ENCODE data around the gene COL19A1. TPM values are rescaled to one million over a fixed set of nuclear protein-coding genes. Genes with fewer than 3 reads are reported as not detected.
"Not testable (repeated sequence)": the region's sequence is repeated elsewhere in the genome, so short reads cannot be mapped to it uniquely, and the experiment has no call there.

The COL19A1 gene
- polyA plus RNA-seq (ENCODE audit: insufficient read length in 4 of 4), result 1 to 10 TPM; 2.1 to 3.3 (median 3.1) TPM

GRCh38 chr6:69866351-69866769, at the start of gene COL19A1:
Gene COL19A1, plus strand, starts transcription at chr6:69866556. Its CDS starts 13,012 bp downstream, at chr6:69879568.
- peak; percentile 9 to 25 (median 20) for DNase-seq (ENCODE audit: low read depth in 4 of 4, low spot score in 2 of 4)

GRCh38 chr6:69816569-69816968, 49.8 kb upstream of the COL19A1 start:
- DNase-seq (ENCODE audit: low read depth in 4 of 4, low spot score in 2 of 4), result no peak

- DNase-seq (ENCODE audit: low read depth in 4 of 4, low spot score in 2 of 4), result no peak
Measured at GRCh38 chr6:69817358-69817757, 49.0 kb upstream of the COL19A1 start.

- no peak for DNase-seq (ENCODE audit: low read depth in 4 of 4, low spot score in 2 of 4)
Measured at GRCh38 chr6:69818223-69818930, 48.0 kb upstream of the COL19A1 start.

- no peak for DNase-seq (ENCODE audit: low read depth in 4 of 4, low spot score in 2 of 4)
Measured at GRCh38 chr6:69819138-69819537, 47.2 kb upstream of the COL19A1 start.

GRCh38 chr6:69820018-69820417, 46.3 kb upstream of the COL19A1 start:
- DNase-seq (ENCODE audit: low read depth in 4 of 4, low spot score in 2 of 4), result no peak

GRCh38 chr6:69820438-69820837, 45.9 kb upstream of the COL19A1 start:
- DNase-seq (ENCODE audit: low read depth in 4 of 4, low spot score in 2 of 4), result no peak

GRCh38 chr6:69824355-69824754, 42.0 kb upstream of the COL19A1 start:
- DNase-seq (ENCODE audit: low read depth in 4 of 4, low spot score in 2 of 4), result not testable (repeated sequence)

- DNase-seq (ENCODE audit: low read depth in 4 of 4, low spot score in 2 of 4), result no peak
Measured at GRCh38 chr6:69825904-69826303, 40.5 kb upstream of the COL19A1 start.

- DNase-seq (ENCODE audit: low read depth in 4 of 4, low spot score in 2 of 4), result no peak
Measured at GRCh38 chr6:69827276-69827893, 39.0 kb upstream of the COL19A1 start.

GRCh38 chr6:69832558-69832957, 33.8 kb upstream of the COL19A1 start:
- no peak for DNase-seq (ENCODE audit: low read depth in 4 of 4, low spot score in 2 of 4)

- DNase-seq (ENCODE audit: low read depth in 4 of 4, low spot score in 2 of 4), result peak in 1 of 4 donors; percentile 41
Measured at GRCh38 chr6:69835414-69836179, 30.8 kb upstream of the COL19A1 start.

GRCh38 chr6:69841862-69842261, 24.5 kb upstream of the COL19A1 start:
- DNase-seq (ENCODE audit: low read depth in 4 of 4, low spot score in 2 of 4), result no peak

- no peak for DNase-seq (ENCODE audit: low read depth in 4 of 4, low spot score in 2 of 4)
Measured at GRCh38 chr6:69843189-69843588, 23.2 kb upstream of the COL19A1 start.

GRCh38 chr6:69846312-69846711, 20.0 kb upstream of the COL19A1 start:
- DNase-seq (ENCODE audit: low read depth in 4 of 4, low spot score in 2 of 4), result no peak

- DNase-seq (ENCODE audit: low read depth in 4 of 4, low spot score in 2 of 4), result no peak
Measured at GRCh38 chr6:69846770-69847491, 19.4 kb upstream of the COL19A1 start.

GRCh38 chr6:69847492-69847788, 18.9 kb upstream of the COL19A1 start:
- no peak for DNase-seq (ENCODE audit: low read depth in 4 of 4, low spot score in 2 of 4)

- no peak for DNase-seq (ENCODE audit: low read depth in 4 of 4, low spot score in 2 of 4)
Measured at GRCh38 chr6:69848552-69848951, 17.8 kb upstream of the COL19A1 start.

- no peak for DNase-seq (ENCODE audit: low read depth in 4 of 4, low spot score in 2 of 4)
Measured at GRCh38 chr6:69852706-69853105, 13.7 kb upstream of the COL19A1 start.

- DNase-seq (ENCODE audit: low read depth in 4 of 4, low spot score in 2 of 4), result no peak
Measured at GRCh38 chr6:69861986-69862385, 4.4 kb upstream of the COL19A1 start.

GRCh38 chr6:69863766-69864165, 2.6 kb upstream of the COL19A1 start:
- no peak for DNase-seq (ENCODE audit: low read depth in 4 of 4, low spot score in 2 of 4)

All from left renal cortex interstitium (tissue), 4 donors.